Naive thymus-derived CD8-positive, alpha-beta T cell (primary cell): ENCODE results near the gene RASSF4. TPM values are rescaled to one million over a fixed set of nuclear protein-coding genes. Genes with fewer than 3 reads are reported as not detected.

Source experiments
- ATAC-seq, 2 donors: fragments of 150-1000 bp; cut with Tn5 transposase in 1 of 2; sonication (Bioruptor Pico), chemical (Tn5 transposase) in 1 of 2; 1 replicate in 1 of 2; 2 replicates in 1 of 2; pipeline ENCODE4 v1.10.0; 2021; ENCODE audit warnings: mild to moderate bottlenecking in 2 of 2, moderate library complexity in 2 of 2
- POLR2A ChIA-PET: fragments of 350-600 bp; sonication (Branson Sonifier 250); formaldehyde crosslinking; loops from one replicate; lab custom pipeline; 2021; ENCODE audit warnings: antibody characterized with exemption; lab: Charles Lee
- DNase-seq, 10 donors: peaks; one replicate each; pipeline versions ENCODE4 v3.0.0 to v3.0.0-alpha.2; 2020 to 2022
- H3K27ac Mint-ChIP-seq, 10 donors: one replicate each; pipeline ENCODE4 v1.8.0; 2020 to 2022; ENCODE audit warnings: mild to moderate bottlenecking in 10 of 10, mixed read lengths in 10 of 10, moderate library complexity in 4 of 10, inconsistent platforms in 1 of 10
- H3K27me3 Mint-ChIP-seq, 5 donors: one replicate each; pipeline ENCODE4 v1.8.0; 2021 to 2022; ENCODE audit warnings: mixed read lengths in 5 of 5
- H3K36me3 Mint-ChIP-seq, 3 donors: one replicate each; pipeline ENCODE4 v1.8.0; 2020 to 2022; ENCODE audit warnings: mixed read lengths in 3 of 3, mild to moderate bottlenecking in 2 of 3, inconsistent platforms in 1 of 3
- H3K4me1 Mint-ChIP-seq, 4 donors: one replicate each; pipeline ENCODE4 v1.8.0; 2021 to 2022; ENCODE audit warnings: mixed read lengths in 4 of 4
- H3K4me3 Mint-ChIP-seq, 10 donors: one replicate each; pipeline ENCODE4 v1.8.0; 2020 to 2022; ENCODE audit warnings: mild to moderate bottlenecking in 10 of 10, mixed read lengths in 10 of 10, moderate library complexity in 6 of 10, inconsistent platforms in 1 of 10
- H3K9me3 Mint-ChIP-seq, 9 donors: one replicate each; pipeline ENCODE4 v1.8.0; 2020 to 2022; ENCODE audit warnings: mixed read lengths in 9 of 9, mild to moderate bottlenecking in 3 of 9, inconsistent platforms in 1 of 9, moderate library complexity in 1 of 9
- polyA plus RNA-seq, 3 donors: library from polyadenylated mRNA; unstranded; fragments of 300-500 nt; fragmentation: Illumina TruSeq; gene quantifications; one replicate each; pipeline ENCODE4 v1.2.3, GENCODE V29; 2021
- total RNA-seq, 8 experiments: library from RNA in 2 of 8; stranded (reverse) in 2 of 8; gene quantifications; one replicate each; pipeline ENCODE4 v1.2.3 and lab custom pipeline; 2021 to 2026

RASSF4 gene
- total and polyA plus RNA-seq, 5 experiments from 2014 or later = 0.40 to 1.8 (median 1.0) TPM

GRCh38 chr10:44921506-44921905 lies 38.1 kb upstream of the RASSF4 start:
- peaks cover 0 to 3% (median 0%) of the 10 kb centered on the region in 5 donors for H3K27me3 Mint-ChIP-seq
- no peak overlapping the region for H3K27ac Mint-ChIP-seq
- H3K36me3 Mint-ChIP-seq = peaks cover 0 to 8% (median 4%) of the 10 kb centered on the region in 3 donors
- no peak for DNase-seq
- no peak for ATAC-seq
- POLR2A ChIA-PET = no interaction called here
- H3K9me3 Mint-ChIP-seq = peaks cover 0 to 5% (median 0%) of the 10 kb centered on the region in 9 donors
- H3K4me1 Mint-ChIP-seq = peaks cover 0 to 1% (median 0%) of the 10 kb centered on the region in 4 donors
- no peak overlapping the region for H3K4me3 Mint-ChIP-seq

GRCh38 chr10:44922021-44922420 lies 37.6 kb upstream of the RASSF4 start:
- peaks cover 0 to 1% (median 0%) of the 10 kb centered on the region in 4 donors for H3K4me1 Mint-ChIP-seq
- no peak for ATAC-seq
- no peak overlapping the region for H3K4me3 Mint-ChIP-seq
- H3K9me3 Mint-ChIP-seq = peaks cover 0 to 5% (median 0%) of the 10 kb centered on the region in 9 donors
- peaks cover 0 to 8% (median 4%) of the 10 kb centered on the region in 3 donors for H3K36me3 Mint-ChIP-seq
- POLR2A ChIA-PET = no interaction called here
- H3K27ac Mint-ChIP-seq = no peak overlapping the region
- no peak for DNase-seq
- H3K27me3 Mint-ChIP-seq = peaks cover 0 to 2% (median 0%) of the 10 kb centered on the region in 5 donors

- no peak for DNase-seq
- Mint-ChIP-seq H3K4me3 (no peak overlapping the region), H3K4me1 (peaks cover 0 to 1% (median 0%) of the 10 kb centered on the region in 4 donors), H3K9me3 (peaks cover 0 to 2% (median 0%) of the 10 kb centered on the region in 9 donors), H3K27ac (peak overlapping the region in 1 of 10 donors; percentile 15), H3K27me3 (no peaks in the 10 kb centered on the region), H3K36me3 (peaks cover 0 to 1% (median 0%) of the 10 kb centered on the region in 3 donors)
- no peak for ATAC-seq
- POLR2A ChIA-PET = no interaction called here
These were observed 36.6 kb upstream of the RASSF4 start for GRCh38 chr10:44922796-44923545.

GRCh38 chr10:44923611-44924010 lies 36.0 kb upstream of the RASSF4 start:
- Mint-ChIP-seq H3K36me3 (no peaks in the 10 kb centered on the region), H3K9me3 (no peaks in the 10 kb centered on the region), H3K27me3 (no peaks in the 10 kb centered on the region), H3K4me1 (peaks cover 0 to 1% (median 0%) of the 10 kb centered on the region in 4 donors), H3K4me3 (no peak overlapping the region), H3K27ac (peak overlapping the region in 1 of 10 donors; percentile 15)
- DNase-seq (no peak), ATAC-seq (no peak)
- POLR2A ChIA-PET = interaction anchor here (1.8 kb wide), 1 partner anchor 45 kb away, joined by 4 read pairs; no protein-coding TSS in a partner anchor

GRCh38 chr10:44924261-44925040 lies 35.2 kb upstream of the RASSF4 start:
- DNase-seq = no peak
- no peak overlapping the region for H3K4me3 Mint-ChIP-seq
- POLR2A ChIA-PET = interaction anchor here (1.8 kb wide), 1 partner anchor 46 kb away, joined by 4 read pairs; no protein-coding TSS in a partner anchor

GRCh38 chr10:44925224-44925623 lies 34.4 kb upstream of the RASSF4 start:
- Mint-ChIP-seq H3K27ac (no peak overlapping the region), H3K9me3 (no peaks in the 10 kb centered on the region), H3K36me3 (no peaks in the 10 kb centered on the region), H3K27me3 (no peaks in the 10 kb centered on the region), H3K4me3 (no peak overlapping the region), H3K4me1 (peaks cover 0 to 1% (median 0%) of the 10 kb centered on the region in 4 donors)
- DNase-seq = peak in 3 of 10 donors; percentile 14 to 25 (median 23)
- POLR2A ChIA-PET = interaction anchor here (1.8 kb wide), 1 partner anchor 46 kb away, joined by 4 read pairs; no protein-coding TSS in a partner anchor
- ATAC-seq = no peak

More at GRCh38 chr10:44924261-44925040, 35.2 kb upstream of the RASSF4 start:
- Mint-ChIP-seq H3K36me3 (no peaks in the 10 kb centered on the region), H3K27me3 (no peaks in the 10 kb centered on the region), H3K4me1 (peaks cover 0 to 1% (median 0%) of the 10 kb centered on the region in 4 donors), H3K9me3 (no peaks in the 10 kb centered on the region), H3K27ac (peak overlapping the region in 1 of 10 donors; percentile 46)
- ATAC-seq = no peak

GRCh38 chr10:44925811-44926750 lies 33.5 kb upstream of the RASSF4 start:
- DNase-seq (no peak), ATAC-seq (no peak)
- H3K27ac Mint-ChIP-seq = no peak overlapping the region
- no peaks in the 10 kb centered on the region for H3K4me1 Mint-ChIP-seq
- no peaks in the 10 kb centered on the region for H3K9me3 Mint-ChIP-seq
- H3K27me3 Mint-ChIP-seq = no peaks in the 10 kb centered on the region
- POLR2A ChIA-PET = no interaction called here
- H3K36me3 Mint-ChIP-seq = no peaks in the 10 kb centered on the region
- H3K4me3 Mint-ChIP-seq = no peak overlapping the region

- Mint-ChIP-seq H3K4me1 (no peaks in the 10 kb centered on the region), H3K27ac (no peak overlapping the region), H3K4me3 (no peak overlapping the region), H3K27me3 (peaks cover 0 to 1% (median 0%) of the 10 kb centered on the region in 5 donors), H3K36me3 (no peaks in the 10 kb centered on the region), H3K9me3 (no peaks in the 10 kb centered on the region)
- POLR2A ChIA-PET = no interaction called here
- no peak for DNase-seq
- ATAC-seq = no peak
These were observed 32.8 kb upstream of the RASSF4 start for GRCh38 chr10:44926751-44927351.

GRCh38 chr10:44927352-44927751 lies 32.2 kb upstream of the RASSF4 start:
- POLR2A ChIA-PET = no interaction called here
- DNase-seq (no peak), ATAC-seq (no peak)
- Mint-ChIP-seq H3K4me1 (no peaks in the 10 kb centered on the region), H3K9me3 (no peaks in the 10 kb centered on the region), H3K4me3 (no peak overlapping the region), H3K27ac (no peak overlapping the region), H3K27me3 (peaks cover 0 to 1% (median 0%) of the 10 kb centered on the region in 5 donors), H3K36me3 (no peaks in the 10 kb centered on the region)

GRCh38 chr10:44928462-44928861 lies 31.1 kb upstream of the RASSF4 start:
- H3K27ac Mint-ChIP-seq = no peak overlapping the region
- DNase-seq = no peak
- H3K4me1 Mint-ChIP-seq = no peaks in the 10 kb centered on the region
- no peaks in the 10 kb centered on the region for H3K9me3 Mint-ChIP-seq
- H3K36me3 Mint-ChIP-seq = no peaks in the 10 kb centered on the region
- H3K27me3 Mint-ChIP-seq = peaks cover 0 to 1% (median 0%) of the 10 kb centered on the region in 5 donors
- no peak for ATAC-seq
- no peak overlapping the region for H3K4me3 Mint-ChIP-seq
- POLR2A ChIA-PET = no interaction called here

- Mint-ChIP-seq H3K4me1 (peaks cover 0 to 2% (median 0%) of the 10 kb centered on the region in 4 donors), H3K9me3 (no peaks in the 10 kb centered on the region), H3K36me3 (no peaks in the 10 kb centered on the region), H3K27ac (peak overlapping the region in 3 of 10 donors; percentile 32 to 83 (median 63)), H3K4me3 (no peak overlapping the region), H3K27me3 (peaks cover 0 to 4% (median 1%) of the 10 kb centered on the region in 5 donors)
- ATAC-seq = no peak
- no peak for DNase-seq
- POLR2A ChIA-PET = no interaction called here
These were observed 30.0 kb upstream of the RASSF4 start for GRCh38 chr10:44929356-44930255.
